Neuronal stem cell (in vitro differentiated cells): Measurements from ENCODE around the gene HTR6.

ENCODE experiments used
- DNase-seq: peaks from one replicate; pipeline ENCODE4 v3.0.0-alpha.2; 2013; ENCODE audit warnings: low spot score
- H2AFZ ChIP-seq: one replicate; pipeline ENCODE4 v1.6.1; 2013; ENCODE audit warnings: mild to moderate bottlenecking, low read length, inconsistent platforms
- H2AK5ac ChIP-seq: 2 replicates; pipeline ENCODE4 v1.6.1; 2013; ENCODE audit warnings: low read depth, mild to moderate bottlenecking, inconsistent platforms, low read length, moderate library complexity, mixed read lengths
- H2BK120ac ChIP-seq: 2 replicates; pipeline ENCODE4 v1.6.1; 2013; ENCODE audit warnings: low read depth, mild to moderate bottlenecking, inconsistent platforms, low read length, moderate library complexity, mixed read lengths
- H2BK12ac ChIP-seq: one replicate; pipeline ENCODE4 v1.6.1; 2013; ENCODE audit warnings: low read length, inconsistent platforms
- H2BK15ac ChIP-seq: 2 replicates; pipeline ENCODE4 v1.6.1; 2013; ENCODE audit warnings: mild to moderate bottlenecking, low read length, inconsistent platforms, mixed read lengths
- H2BK5ac ChIP-seq: one replicate; pipeline ENCODE4 v1.6.1; 2013; ENCODE audit warnings: inconsistent platforms, mild to moderate bottlenecking, low read length, moderate library complexity
- H3K14ac ChIP-seq: one replicate; pipeline ENCODE4 v1.6.1; 2013; ENCODE audit warnings: low read length, inconsistent platforms
- H3K18ac ChIP-seq: 2 replicates; pipeline ENCODE4 v1.6.1; 2013; ENCODE audit warnings: low read length, inconsistent platforms
- H3K23ac ChIP-seq: 2 replicates; pipeline ENCODE4 v1.6.1; 2013; ENCODE audit warnings: low read depth, mild to moderate bottlenecking, mixed read lengths, low read length, inconsistent platforms; ENCODE audit not compliant: poor library complexity
- H3K27ac ChIP-seq: replicated peaks from 3 replicates; pipeline ENCODE4 v1.5.1; 2013; ENCODE audit warnings: low read length, inconsistent platforms
- H3K27me3 ChIP-seq, 3 experiments: 2 replicates each; pipeline ENCODE4 v1.6.1; 2013; ENCODE audit warnings: low read length in 3 of 3, mild to moderate bottlenecking in 2 of 3, inconsistent platforms in 1 of 3, low read depth in 1 of 3, mixed read lengths in 1 of 3, moderate library complexity in 1 of 3; ENCODE audit not compliant: control insufficient read depth in 3 of 3, insufficient read depth in 3 of 3
- H3K36me3 ChIP-seq, 2 donors: replicated peaks in 1 of 2; 2 replicates each; pipeline ENCODE4 v1.6.1; 2013; ENCODE audit warnings: low read length in 2 of 2; ENCODE audit not compliant: control insufficient read depth in 2 of 2, insufficient read depth in 2 of 2
- H3K4ac ChIP-seq: 2 replicates; pipeline ENCODE4 v1.6.1; 2013; ENCODE audit warnings: inconsistent platforms, mild to moderate bottlenecking, low read length, moderate library complexity
- H3K4me1 ChIP-seq, 2 donors: 1 replicate in 1 of 2; 2 replicates in 1 of 2; pipeline ENCODE4 v1.6.1; 2013; ENCODE audit warnings: low read length in 2 of 2, low read depth in 1 of 2; ENCODE audit not compliant: control insufficient read depth in 2 of 2, insufficient read depth in 1 of 2
- H3K4me2 ChIP-seq: one replicate; pipeline ENCODE4 v1.6.1; 2013; ENCODE audit warnings: mild to moderate bottlenecking, low read length, inconsistent platforms; ENCODE audit not compliant: insufficient read depth, poor library complexity, severe bottlenecking
- H3K4me3 ChIP-seq, 2 donors: 2 replicates each; pipeline ENCODE4 v1.5.1; 2013; ENCODE audit warnings: low read length in 2 of 2, mild to moderate bottlenecking in 2 of 2, inconsistent platforms in 1 of 2, moderate library complexity in 1 of 2
- H3K79me1 ChIP-seq: one replicate; pipeline ENCODE4 v1.6.1; 2013; ENCODE audit warnings: low read depth, mild to moderate bottlenecking, inconsistent platforms, low read length, moderate library complexity
- H3K9ac ChIP-seq: one replicate; pipeline ENCODE4 v1.6.1; 2013; ENCODE audit warnings: mild to moderate bottlenecking, low read depth, low read length, inconsistent platforms; ENCODE audit not compliant: poor library complexity
- H3K9me3 ChIP-seq, 2 donors: replicated peaks in 1 of 2; 2 replicates each; pipeline versions ENCODE3 to v1.6.1; 2013; ENCODE audit warnings: low read length in 2 of 2, mild to moderate bottlenecking in 2 of 2, inconsistent platforms in 1 of 2, low read depth in 1 of 2, mixed read lengths in 1 of 2, moderate library complexity in 1 of 2; ENCODE audit not compliant: control insufficient read depth in 2 of 2, insufficient read depth in 1 of 2
- H4K8ac ChIP-seq: one replicate; pipeline ENCODE4 v1.6.1; 2013; ENCODE audit warnings: low read depth, mild to moderate bottlenecking, inconsistent platforms, low read length, moderate library complexity
- H4K91ac ChIP-seq: one replicate; pipeline ENCODE4 v1.6.1; 2013; ENCODE audit warnings: low read length, low read depth, mild to moderate bottlenecking, inconsistent platforms; ENCODE audit not compliant: poor library complexity
- WGBS, 2 donors: extraction: QIAGEN DNeasy Blood & Tissue Kit; methylation state at CpG; one replicate each; pipeline ENCODE4 v1.1.7; 2013; ENCODE audit warnings: missing lambda C conversion rate in 2 of 2, mixed read lengths in 1 of 2; ENCODE audit not compliant: insufficient read length in 2 of 2, insufficient replicate concordance in 1 of 2; ENCODE audit errors: extremely low coverage in 2 of 2; 5-methylcytosine and 5-hydroxymethylcytosine counted together

The HTR6 gene

GRCh38 chr1:19706136-19706535 lies 41.5 kb downstream of the HTR6 start:
- Histone ChIP-seq H3K4me1 (peaks cover 2 to 6% of the 10 kb centered on the region in 2 donors), H3K23ac (no peak overlapping the region), H3K27ac (no peak overlapping the region), H4K8ac (no peak overlapping the region), H2BK5ac (no peak overlapping the region), H3K14ac (no peak overlapping the region), H4K91ac (no peak overlapping the region), H3K4ac (no peak overlapping the region), H3K18ac (no peak overlapping the region), H2BK120ac (no peak overlapping the region), H3K36me3 (no peaks in the 10 kb centered on the region), H3K9me3 (no peaks in the 10 kb centered on the region), H3K9ac (no peak overlapping the region), H2BK12ac (no peak overlapping the region), H2BK15ac (no peak overlapping the region), H3K27me3 (peaks cover 0 to 42% (median 0%) of the 10 kb centered on the region in 3 experiments), H2AFZ (no peak overlapping the region), H2AK5ac (no peak overlapping the region), H3K4me2 (no peak overlapping the region), H3K4me3 (no peak overlapping the region), H3K79me1 (no peaks in the 10 kb centered on the region)
- no CpG with 5 or more reads among the region's 4 CpGs for WGBS, 2 donors
- no peak for DNase-seq

DNA sequence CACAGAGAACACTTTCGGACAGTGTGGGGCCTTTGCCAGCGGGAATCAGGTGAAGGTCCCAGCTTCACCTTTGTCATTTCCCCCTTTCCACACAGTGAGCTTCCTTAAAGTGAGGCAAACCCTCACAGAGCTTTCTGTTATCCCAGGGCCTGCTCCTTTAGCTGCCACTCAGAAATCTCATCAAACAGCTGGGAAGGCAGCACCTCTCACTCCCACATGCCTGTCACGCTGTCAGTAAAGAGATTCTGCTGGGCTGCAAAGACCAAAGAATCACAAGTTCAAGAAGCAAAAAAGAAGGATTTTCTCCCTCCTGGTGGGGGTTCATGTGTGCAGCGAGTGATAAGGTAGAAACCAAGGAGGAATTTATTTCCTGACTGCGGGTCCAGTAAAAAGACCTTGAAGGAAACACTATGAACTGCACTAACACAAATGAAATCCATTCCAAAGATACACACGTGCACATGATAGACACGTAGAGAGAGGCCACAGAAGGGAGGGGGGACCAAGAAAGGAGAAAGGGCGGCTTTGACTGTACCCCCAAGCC lies 44.0 kb downstream of the HTR6 start:
- Histone ChIP-seq H3K4me1 (peaks cover 2 to 6% of the 10 kb centered on the region in 2 donors), H4K8ac (no peak overlapping the region), H2BK120ac (no peak overlapping the region), H2BK5ac (no peak overlapping the region), H2BK15ac (no peak overlapping the region), H3K9ac (no peak overlapping the region), H3K23ac (no peak overlapping the region), H3K18ac (no peak overlapping the region), H2BK12ac (no peak overlapping the region), H3K27me3 (peaks cover 0 to 38% (median 0%) of the 10 kb centered on the region in 3 experiments), H4K91ac (no peak overlapping the region), H3K4ac (no peak overlapping the region), H3K14ac (no peak overlapping the region), H2AK5ac (no peak overlapping the region), H3K27ac (no peak overlapping the region), H3K4me3 (no peak overlapping the region), H3K79me1 (no peaks in the 10 kb centered on the region), H3K4me2 (no peak overlapping the region), H3K36me3 (no peaks in the 10 kb centered on the region), H3K9me3 (no peaks in the 10 kb centered on the region), H2AFZ (no peak overlapping the region)
- DNase-seq, result no peak
- WGBS, 2 donors, result no CpG with 5 or more reads among the region's 8 CpGs

- Histone ChIP-seq H3K23ac (no peak overlapping the region), H3K18ac (no peak overlapping the region), H3K14ac (no peak overlapping the region), H2AFZ (no peak overlapping the region), H2BK120ac (no peak overlapping the region), H3K27ac (no peak overlapping the region), H3K4ac (no peak overlapping the region), H4K8ac (no peak overlapping the region), H2AK5ac (no peak overlapping the region), H4K91ac (no peak overlapping the region), H3K27me3 (peaks cover 0 to 36% (median 0%) of the 10 kb centered on the region in 3 experiments), H3K9ac (no peak overlapping the region), H3K4me1 (peaks cover under 1 to 2% of the 10 kb centered on the region in 2 donors), H3K9me3 (no peaks in the 10 kb centered on the region), H3K4me2 (no peak overlapping the region), H2BK12ac (no peak overlapping the region), H3K36me3 (no peaks in the 10 kb centered on the region), H3K79me1 (no peaks in the 10 kb centered on the region), H3K4me3 (no peak overlapping the region), H2BK15ac (no peak overlapping the region), H2BK5ac (no peak overlapping the region)
- WGBS, 2 donors, result no CpG with 5 or more reads among the region's 4 CpGs
- DNase-seq, result no peak
These were observed 44.7 kb downstream of the HTR6 start for GRCh38 chr1:19709260-19709793.

- no peak overlapping the region for H2AFZ ChIP-seq
- no peak overlapping the region for H2AK5ac ChIP-seq
- no peak overlapping the region for H3K27ac ChIP-seq
- no peak overlapping the region for H3K4ac ChIP-seq
- H3K9me3 ChIP-seq, result no peaks in the 10 kb centered on the region
- WGBS, 2 donors, result no CpG with 5 or more reads among the region's 12 CpGs
- no peak overlapping the region for H2BK5ac ChIP-seq
- H2BK12ac ChIP-seq, result no peak overlapping the region
- no peak for DNase-seq
- no peak overlapping the region for H3K14ac ChIP-seq
- H3K27me3 ChIP-seq, result peaks cover 0 to 33% (median 0%) of the 10 kb centered on the region in 3 experiments
- no peak overlapping the region for H3K23ac ChIP-seq
- no peak overlapping the region for H4K91ac ChIP-seq
- no peak overlapping the region for H3K18ac ChIP-seq
- no peaks in the 10 kb centered on the region for H3K4me1 ChIP-seq
- no peak overlapping the region for H3K4me2 ChIP-seq
- no peak overlapping the region for H3K4me3 ChIP-seq
- no peak overlapping the region for H3K9ac ChIP-seq
- no peak overlapping the region for H2BK120ac ChIP-seq
- H3K79me1 ChIP-seq, result no peaks in the 10 kb centered on the region
- no peak overlapping the region for H2BK15ac ChIP-seq
- H4K8ac ChIP-seq, result no peak overlapping the region
- H3K36me3 ChIP-seq, result no peaks in the 10 kb centered on the region
These were observed 46.3 kb downstream of the HTR6 start for GRCh38 chr1:19710825-19711611.
